Measurements from ENCODE around the gene BACH2.

DNA sequence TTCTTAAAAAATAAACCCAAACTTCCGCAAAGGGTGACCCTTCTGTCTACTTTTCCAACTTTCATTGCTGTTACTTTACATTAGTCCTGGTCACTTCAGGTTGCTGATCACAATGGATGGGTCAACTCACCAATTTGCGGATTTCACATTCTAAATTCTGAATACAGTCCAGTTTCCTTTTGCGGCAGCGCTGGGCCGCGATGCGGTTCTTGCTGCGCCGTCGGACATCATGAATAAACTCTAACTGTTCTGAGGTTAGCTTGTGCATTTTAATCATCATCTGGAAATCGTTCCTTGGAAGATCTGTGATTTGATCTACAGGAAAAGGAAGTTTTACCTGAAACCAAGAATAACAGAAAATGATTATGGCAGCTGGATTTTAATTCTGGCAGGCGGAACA is 358.6 kb downstream of the BACH2 start:
- TF ChIP-seq EZH2 (IDR thresholded peaks at IDR 0.05; ENCODE audit: insufficient read depth, poor library complexity, severe bottlenecking), result no peak
- TF ChIP-seq EZH2phosphoT487 (IDR thresholded peaks at IDR 0.05; ENCODE audit: insufficient read depth, low read depth), result no peak

All from GM23248 (cell line).